ENCODE results near the gene MFNG.

DNA sequence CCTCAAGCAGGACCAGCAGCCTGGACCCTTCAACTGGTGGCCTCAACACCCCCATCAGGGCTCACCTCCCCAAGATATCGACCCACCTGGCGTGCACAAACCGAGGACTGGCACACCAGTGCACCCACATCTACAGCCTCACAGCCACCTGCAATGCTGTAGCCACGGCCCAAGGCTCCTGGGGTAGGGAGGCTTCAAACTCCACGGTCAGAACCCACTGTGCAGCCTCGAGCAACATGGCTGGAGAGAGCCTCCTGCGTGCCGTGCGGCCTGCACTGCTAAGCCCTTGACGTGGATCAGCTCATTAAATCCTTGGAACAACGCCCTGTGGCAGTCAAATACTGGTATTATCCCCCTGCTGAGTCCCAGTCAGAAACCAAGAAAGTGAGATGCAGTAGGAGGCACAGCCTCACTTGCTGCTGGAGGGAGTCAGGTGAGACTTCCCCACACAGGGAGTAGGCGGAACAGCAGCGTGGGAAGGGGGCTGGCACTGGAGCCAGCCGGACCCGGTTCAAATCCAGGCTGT, 28.4 kb upstream of the MFNG start:
- TF ChIP-seq CTCF (IDR thresholded peaks at IDR 0.05) (no peak), EZH2 (IDR thresholded peaks at IDR 0.05; ENCODE audit: borderline replicate concordance, insufficient read depth, low read depth, low read length, poor library complexity, severe bottlenecking) (no peak)

Data from B cell (primary cell).